ENCODE data around the gene ACTL9.

DNA sequence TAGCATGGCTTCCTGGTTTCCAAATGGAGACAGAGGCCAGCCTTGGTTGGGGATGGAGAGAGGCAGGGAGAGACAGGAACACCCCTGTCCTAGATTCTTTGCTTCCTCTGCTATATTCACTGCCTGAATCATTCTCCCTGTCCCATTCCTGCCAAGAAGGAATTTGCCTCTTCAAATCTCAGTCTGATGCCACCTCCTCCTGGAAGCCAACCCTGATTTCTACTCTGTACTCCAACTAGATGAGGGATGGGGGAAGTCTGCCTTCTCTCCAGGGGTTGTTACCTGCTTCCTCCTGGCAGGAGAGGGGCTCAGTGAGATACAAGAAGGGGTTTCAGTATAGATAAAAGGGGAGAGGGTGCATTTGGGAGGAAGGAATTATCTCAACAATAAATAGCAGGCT lies 1.3 kb upstream of the ACTL9 start:
- no peak for TF ChIP-seq POLR2A (IDR thresholded peaks at IDR 0.05; ENCODE audit: low read depth, low read length)
- TF ChIP-seq SMC3 (IDR thresholded peaks at IDR 0.05; ENCODE audit: borderline replicate concordance, low read length): no peak
- no peak for TF ChIP-seq ATF3 (IDR thresholded peaks at IDR 0.05; ENCODE audit: borderline replicate concordance, extremely low read depth, low read depth, low read length)
- TF ChIP-seq POLR2AphosphoS5 (IDR thresholded peaks at IDR 0.05; ENCODE audit: low read length): no peak
- no peak for TF ChIP-seq FOXM1 (IDR thresholded peaks at IDR 0.05; ENCODE audit: low read depth, low read length)
- TF ChIP-seq SUZ12 (IDR thresholded peaks at IDR 0.05; ENCODE audit: unreplicated experiment): no peak

Measured in GM12878 (cell line).